SH-SY5Y (cell line): ENCODE measurements around the gene ARL6.

Source experiments
- GATA2 ChIP-seq: IDR thresholded peaks from 2 replicates; pipeline ENCODE4 v1.6.1; 2011; ENCODE audit warnings: mild to moderate bottlenecking, low read depth, low read length
- GATA3 ChIP-seq: IDR thresholded peaks from 2 replicates; pipeline ENCODE4 v1.6.1; 2011; ENCODE audit warnings: low read depth, mild to moderate bottlenecking, low read length, moderate library complexity

The ARL6 gene

DNA sequence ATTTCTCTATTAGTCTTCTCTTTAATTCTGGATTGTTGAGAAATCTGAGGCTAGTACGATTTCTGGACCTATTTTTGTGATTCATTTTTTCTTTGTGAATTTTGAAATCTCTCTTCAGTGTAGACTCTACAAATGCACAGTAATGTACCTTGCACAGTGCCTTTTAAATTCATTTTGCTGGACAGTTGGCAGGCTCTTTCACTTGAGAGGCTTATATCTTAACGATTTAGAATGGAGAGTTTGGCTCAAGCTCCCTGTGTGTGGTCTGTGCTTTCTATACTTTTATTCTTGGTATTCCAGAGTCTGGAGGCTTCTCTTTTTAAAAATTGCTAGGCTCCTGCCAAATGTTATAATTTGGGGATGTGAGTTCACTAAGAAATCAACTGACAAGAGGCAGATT, 66.1 kb downstream of the ARL6 start:
- TF ChIP-seq GATA3 (no peak), GATA2 (no peak)

DNA sequence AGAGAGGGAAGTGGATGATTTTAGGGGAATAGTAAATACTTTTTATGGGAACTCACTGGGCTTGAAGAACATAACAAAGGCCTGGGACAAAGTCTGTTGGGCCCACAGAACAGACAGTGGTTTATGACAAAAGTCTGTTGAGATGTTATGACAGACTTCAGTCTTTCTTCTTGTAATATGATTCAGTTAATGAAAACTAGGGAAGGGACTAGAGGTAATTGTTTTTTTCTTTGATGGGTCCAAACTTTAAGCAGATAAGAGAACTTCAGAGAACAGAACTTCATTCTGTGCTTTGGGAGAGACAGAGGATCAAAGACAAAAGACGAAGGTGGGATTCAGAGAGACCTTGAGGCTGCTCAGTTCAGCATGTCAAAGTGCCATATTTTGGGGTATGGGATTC, 66.6 kb downstream of the ARL6 start:
- TF ChIP-seq GATA3 (no peak), GATA2 (no peak)

DNA sequence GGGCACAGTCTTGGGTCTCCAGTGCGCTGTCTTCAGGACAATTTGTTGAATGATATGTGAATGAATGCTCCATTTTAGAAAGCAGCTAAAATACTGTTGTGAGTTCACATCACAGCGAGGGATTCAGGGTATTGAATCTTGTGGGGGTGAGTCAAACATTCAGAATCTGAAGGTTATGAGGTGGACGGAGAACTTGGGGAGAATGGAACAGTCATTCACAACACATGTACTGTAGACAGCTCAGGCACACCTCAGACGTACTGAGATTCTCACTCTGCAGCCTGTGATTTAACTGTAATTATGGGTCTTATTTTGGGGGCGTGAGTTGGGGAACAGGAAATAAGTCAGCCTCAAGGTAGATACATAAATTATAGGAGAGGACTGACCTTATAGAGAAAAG, 71.2 kb downstream of the ARL6 start:
- TF ChIP-seq GATA3 = no peak
- TF ChIP-seq GATA2 = no peak

DNA sequence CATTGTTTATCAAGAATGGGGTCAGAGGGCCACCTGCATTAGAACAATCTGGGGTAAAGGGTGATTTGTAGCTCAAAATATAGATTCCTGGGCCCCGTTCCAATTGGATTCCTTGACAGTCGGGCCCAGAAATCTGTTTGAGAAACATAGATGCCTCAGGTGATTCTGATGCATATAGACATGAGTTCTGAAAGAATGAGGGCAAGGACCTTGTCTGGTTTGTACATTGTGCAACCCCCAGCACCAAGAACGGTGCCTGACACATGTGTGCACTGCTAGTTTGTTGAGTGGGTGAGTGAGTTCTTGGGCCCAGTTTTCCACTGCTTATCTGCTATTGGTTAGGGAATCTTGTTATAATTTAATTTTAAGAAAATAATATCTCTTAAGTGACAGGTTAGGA, 73.8 kb downstream of the ARL6 start:
- no peak for TF ChIP-seq GATA2
- TF ChIP-seq GATA3 = no peak

DNA sequence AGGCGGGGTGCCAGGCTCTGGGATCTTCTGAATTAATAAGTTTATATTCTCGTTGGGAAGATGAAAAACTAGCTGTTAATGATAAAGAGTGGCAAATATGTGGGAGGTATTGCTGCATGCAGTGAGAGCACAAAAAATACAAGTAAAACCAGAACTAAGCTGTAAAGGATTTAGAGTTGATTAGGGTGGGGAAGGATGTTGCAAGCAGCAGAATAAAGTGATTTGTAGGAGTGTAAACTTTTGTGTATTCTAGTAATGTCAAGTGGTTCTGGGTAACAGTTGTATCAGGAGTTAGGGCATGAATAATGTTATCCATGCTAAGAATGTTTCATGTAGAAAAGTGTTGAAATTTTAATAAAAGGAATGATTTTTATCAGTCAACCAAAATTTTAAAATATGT, 75.4 kb downstream of the ARL6 start:
- TF ChIP-seq GATA3 = no peak
- TF ChIP-seq GATA2 = no peak

DNA sequence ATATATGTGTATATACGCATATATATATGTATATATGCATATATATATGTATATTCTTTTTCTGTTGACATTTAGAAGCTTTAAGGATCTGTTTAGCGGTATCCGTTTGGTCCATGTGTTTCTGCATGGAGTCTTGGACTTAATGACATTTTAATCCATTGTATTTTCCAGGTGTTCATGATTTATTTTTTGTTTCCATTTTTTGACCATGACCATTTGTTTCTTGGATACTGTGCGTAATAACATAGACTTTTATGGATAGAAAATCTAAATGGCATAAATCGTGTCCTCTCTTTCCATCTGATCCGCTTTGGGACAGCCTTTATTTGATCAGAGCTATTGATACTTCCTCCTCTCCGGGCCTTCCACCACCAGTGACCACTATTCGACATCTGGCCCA, 76.7 kb downstream of the ARL6 start:
- no peak for TF ChIP-seq GATA2
- TF ChIP-seq GATA3 = no peak

DNA sequence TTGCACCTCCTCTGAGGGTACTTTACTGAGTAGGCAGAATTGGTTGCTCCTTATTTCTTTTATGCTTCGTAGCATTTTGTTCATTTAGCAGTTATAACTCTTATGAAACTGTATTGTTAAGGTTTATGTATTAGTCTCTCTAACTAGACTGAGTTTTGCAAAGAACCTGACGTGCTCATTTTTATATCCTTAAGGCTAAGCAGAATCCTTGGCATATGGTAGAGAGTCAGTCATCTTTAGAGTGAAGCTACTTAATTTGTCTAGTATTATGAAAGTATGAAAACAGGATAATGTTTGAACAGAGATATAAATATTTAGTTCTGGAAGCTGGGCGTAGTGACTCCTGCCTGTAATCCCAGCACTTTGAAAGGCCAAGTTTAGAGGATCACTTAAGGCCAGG, 77.4 kb downstream of the ARL6 start:
- TF ChIP-seq GATA3 = no peak
- no peak for TF ChIP-seq GATA2

DNA sequence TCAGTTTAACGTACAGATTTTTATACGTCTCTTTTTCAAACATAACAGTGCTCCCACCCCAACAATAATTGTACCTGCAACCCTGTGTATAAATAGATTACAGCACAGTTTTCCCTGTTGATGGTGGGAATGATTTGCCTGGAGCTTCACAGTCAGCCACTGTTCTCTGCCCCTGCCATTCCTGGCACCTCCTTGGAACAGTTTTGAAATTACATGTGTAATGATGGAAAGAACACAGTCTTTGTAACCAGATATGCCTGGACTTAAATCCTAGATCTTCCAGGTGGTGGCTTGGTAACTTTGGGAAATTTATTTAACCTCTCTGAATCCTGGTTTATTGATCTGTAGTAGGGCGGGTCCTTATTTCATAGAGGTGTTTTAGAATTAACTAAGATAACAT, 84.2 kb downstream of the ARL6 start:
- TF ChIP-seq GATA3 (no peak), GATA2 (no peak)
